ENCODE results near the gene CDH23.
"Not testable (repeated sequence)": the region's sequence is repeated elsewhere in the genome, so short reads cannot be mapped to it uniquely, and the experiment has no call there.

Gene CDH23

DNA sequence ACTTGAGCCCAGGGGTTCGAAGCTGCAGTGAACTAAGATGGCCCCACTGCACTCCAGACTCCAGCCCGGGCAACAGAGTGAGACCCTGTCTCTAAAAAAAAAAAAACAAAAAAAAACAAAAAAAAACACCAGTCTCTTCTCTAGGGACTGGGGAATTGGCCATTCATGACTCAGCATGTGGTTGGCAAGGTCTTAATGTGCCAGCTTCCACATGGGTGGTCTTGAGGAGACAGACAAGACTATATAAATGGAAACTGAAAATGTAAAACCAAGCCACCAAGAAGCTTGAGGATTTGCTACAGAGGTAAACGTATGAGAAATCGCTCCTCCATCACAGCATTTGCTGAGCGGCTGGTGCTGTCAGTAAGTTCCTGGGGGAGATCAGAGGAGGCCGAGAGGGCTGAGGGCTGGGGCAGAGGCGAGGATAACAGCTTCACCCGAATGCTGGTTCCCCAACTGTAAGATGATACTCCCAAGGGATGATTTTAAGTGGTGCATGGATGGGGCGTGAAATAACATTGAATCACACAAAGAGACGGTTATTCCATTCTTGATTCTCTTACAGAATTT lies 194.1 kb downstream of the CDH23 start:
- no peak overlapping the region for H3K4me3 Mint-ChIP-seq
- peaks cover 4% of the 10 kb centered on the region for H3K27me3 Mint-ChIP-seq
- intact Hi-C loops (cut with micrococcal nuclease): no loop called here
- no peaks in the 10 kb centered on the region for H3K36me3 Mint-ChIP-seq (ENCODE audit: low read depth)
- no peaks in the 10 kb centered on the region for H3K9me3 Mint-ChIP-seq
- no peak overlapping the region for H3K27ac Mint-ChIP-seq
- H3K4me1 Mint-ChIP-seq (ENCODE audit: low read depth): peaks cover 18% of the 10 kb centered on the region

- H3K27ac Mint-ChIP-seq: peak overlapping the region; percentile 23
- intact Hi-C loops (cut with micrococcal nuclease): no loop called here
- no peaks in the 10 kb centered on the region for H3K9me3 Mint-ChIP-seq
- H3K4me3 Mint-ChIP-seq: no peak overlapping the region
- peaks cover 4% of the 10 kb centered on the region for H3K27me3 Mint-ChIP-seq
- peaks cover 44% of the 10 kb centered on the region for H3K4me1 Mint-ChIP-seq (ENCODE audit: low read depth)
- H3K36me3 Mint-ChIP-seq (ENCODE audit: low read depth): no peaks in the 10 kb centered on the region
Observed at GRCh38 chr10:71594934-71595571, 198.3 kb downstream of the CDH23 start.

GRCh38 chr10:71595649-71596048 lies 198.9 kb downstream of the CDH23 start:
- peak overlapping the region; percentile 23 for H3K27ac Mint-ChIP-seq
- intact Hi-C loops (cut with micrococcal nuclease): no loop called here
- no peaks in the 10 kb centered on the region for H3K9me3 Mint-ChIP-seq
- H3K4me1 Mint-ChIP-seq (ENCODE audit: low read depth): peaks cover 39% of the 10 kb centered on the region
- H3K4me3 Mint-ChIP-seq: no peak overlapping the region
- no peaks in the 10 kb centered on the region for H3K36me3 Mint-ChIP-seq (ENCODE audit: low read depth)
- peaks cover 4% of the 10 kb centered on the region for H3K27me3 Mint-ChIP-seq

GRCh38 chr10:71596127-71596526 lies 199.4 kb downstream of the CDH23 start:
- no peaks in the 10 kb centered on the region for H3K36me3 Mint-ChIP-seq (ENCODE audit: low read depth)
- H3K4me3 Mint-ChIP-seq: no peak overlapping the region
- no peaks in the 10 kb centered on the region for H3K9me3 Mint-ChIP-seq
- intact Hi-C loops (cut with micrococcal nuclease): no loop called here
- peaks cover 39% of the 10 kb centered on the region for H3K4me1 Mint-ChIP-seq (ENCODE audit: low read depth)
- H3K27ac Mint-ChIP-seq: peak overlapping the region; percentile 23
- peaks cover 3% of the 10 kb centered on the region for H3K27me3 Mint-ChIP-seq

DNA sequence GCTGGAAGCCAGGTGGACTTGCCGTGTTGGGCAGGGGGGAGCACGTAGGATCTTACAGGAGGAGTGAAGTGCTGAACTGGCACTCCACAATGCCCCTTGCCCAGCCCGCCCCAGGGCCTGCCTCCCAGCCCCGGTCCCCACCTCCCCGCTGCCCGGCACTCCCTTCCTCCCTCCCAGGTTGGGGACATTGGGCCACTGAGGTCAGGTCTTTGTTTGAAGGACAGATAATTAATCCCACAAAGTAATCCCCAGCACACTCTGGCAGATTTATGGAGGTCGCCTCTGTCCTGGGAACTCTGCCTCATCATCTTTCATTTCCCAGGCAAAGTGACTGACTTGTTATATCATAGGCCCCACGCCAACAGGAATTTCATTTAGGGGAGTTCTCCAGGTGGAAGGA lies 200.0 kb downstream of the CDH23 start:
- peak overlapping the region; percentile 23 for H3K27ac Mint-ChIP-seq

DNA sequence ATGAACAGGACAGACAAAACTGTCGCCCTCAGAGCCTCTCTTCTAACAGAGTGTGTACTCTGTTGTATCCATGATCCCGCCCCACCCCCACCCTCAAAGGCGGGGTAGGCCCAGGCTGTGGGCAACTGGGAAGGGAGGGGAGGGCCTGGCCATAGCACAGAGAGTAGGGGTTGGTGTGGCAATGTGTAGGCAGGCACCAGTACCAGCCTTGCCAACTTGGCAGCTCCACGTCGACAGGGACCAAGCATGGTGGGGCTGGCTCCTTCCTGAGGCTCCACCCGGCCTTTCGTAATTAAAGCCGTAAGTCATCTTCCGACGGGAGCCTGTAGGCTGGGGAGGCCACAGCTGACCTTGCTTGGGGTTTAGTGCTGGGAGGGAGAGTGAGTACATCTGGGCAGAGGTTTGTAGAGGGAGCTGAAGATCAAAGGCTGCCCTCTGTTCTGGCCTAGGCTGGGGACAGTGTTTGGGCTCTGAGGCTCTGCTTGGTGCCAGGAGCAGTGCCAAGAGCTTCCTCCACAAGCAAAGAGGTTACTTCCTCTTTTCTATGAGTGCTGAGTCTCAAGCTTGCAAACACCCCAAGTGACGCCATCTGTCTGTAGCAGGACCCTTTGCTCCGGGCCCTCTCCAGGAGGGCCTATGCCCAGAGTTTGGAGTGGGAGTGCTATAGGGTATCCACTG lies 201.2 kb downstream of the CDH23 start:
- no peaks in the 10 kb centered on the region for H3K36me3 Mint-ChIP-seq (ENCODE audit: low read depth)
- H3K27me3 Mint-ChIP-seq: no peaks in the 10 kb centered on the region
- H3K9me3 Mint-ChIP-seq: no peaks in the 10 kb centered on the region
- no peak overlapping the region for H3K4me3 Mint-ChIP-seq
- peaks cover 46% of the 10 kb centered on the region for H3K4me1 Mint-ChIP-seq (ENCODE audit: low read depth)
- intact Hi-C loops (cut with micrococcal nuclease): no loop called here
- H3K27ac Mint-ChIP-seq: peak overlapping the region; percentile 97

More for the DNA sequence above, 200.0 kb downstream of the CDH23 start:
- H3K9me3 Mint-ChIP-seq: no peaks in the 10 kb centered on the region
- H3K4me1 Mint-ChIP-seq (ENCODE audit: low read depth): peaks cover 39% of the 10 kb centered on the region
- intact Hi-C loops (cut with micrococcal nuclease): no loop called here
- peaks cover under 1% of the 10 kb centered on the region for H3K27me3 Mint-ChIP-seq
- H3K4me3 Mint-ChIP-seq: no peak overlapping the region
- H3K36me3 Mint-ChIP-seq (ENCODE audit: low read depth): no peaks in the 10 kb centered on the region

GRCh38 chr10:71598621-71599055 lies 201.9 kb downstream of the CDH23 start:
- no peaks in the 10 kb centered on the region for H3K9me3 Mint-ChIP-seq
- H3K4me3 Mint-ChIP-seq: no peak overlapping the region
- peak overlapping the region; percentile 97 for H3K27ac Mint-ChIP-seq
- no peaks in the 10 kb centered on the region for H3K27me3 Mint-ChIP-seq
- H3K36me3 Mint-ChIP-seq (ENCODE audit: low read depth): no peaks in the 10 kb centered on the region
- intact Hi-C loops (cut with micrococcal nuclease): no loop called here
- H3K4me1 Mint-ChIP-seq (ENCODE audit: low read depth): peaks cover 51% of the 10 kb centered on the region

DNA sequence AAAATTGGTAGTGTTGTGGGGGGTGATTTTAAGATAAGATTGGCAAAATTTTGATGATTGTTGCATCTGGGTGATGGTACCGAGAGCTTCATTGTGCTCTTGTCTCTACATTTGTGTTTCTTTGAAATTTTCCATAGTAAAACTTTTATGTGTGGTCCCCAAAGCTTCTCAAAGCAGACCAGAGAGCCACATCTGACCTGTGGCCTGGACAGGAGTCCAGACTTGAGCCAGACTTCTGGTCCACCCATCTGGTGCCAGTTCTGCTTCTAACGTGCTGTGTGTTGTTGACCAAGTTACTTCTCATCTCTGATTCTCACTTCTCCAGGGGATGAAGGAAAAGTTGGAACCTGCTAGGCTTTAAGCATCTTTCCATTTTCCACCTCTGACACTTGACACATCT lies 202.8 kb downstream of the CDH23 start:
- no peak overlapping the region for H3K4me3 Mint-ChIP-seq
- no peaks in the 10 kb centered on the region for H3K9me3 Mint-ChIP-seq
- intact Hi-C loops (cut with micrococcal nuclease): no loop called here
- H3K4me1 Mint-ChIP-seq (ENCODE audit: low read depth): peaks cover 50% of the 10 kb centered on the region
- H3K36me3 Mint-ChIP-seq (ENCODE audit: low read depth): no peaks in the 10 kb centered on the region
- no peaks in the 10 kb centered on the region for H3K27me3 Mint-ChIP-seq
- H3K27ac Mint-ChIP-seq: peak overlapping the region; percentile 97

DNA sequence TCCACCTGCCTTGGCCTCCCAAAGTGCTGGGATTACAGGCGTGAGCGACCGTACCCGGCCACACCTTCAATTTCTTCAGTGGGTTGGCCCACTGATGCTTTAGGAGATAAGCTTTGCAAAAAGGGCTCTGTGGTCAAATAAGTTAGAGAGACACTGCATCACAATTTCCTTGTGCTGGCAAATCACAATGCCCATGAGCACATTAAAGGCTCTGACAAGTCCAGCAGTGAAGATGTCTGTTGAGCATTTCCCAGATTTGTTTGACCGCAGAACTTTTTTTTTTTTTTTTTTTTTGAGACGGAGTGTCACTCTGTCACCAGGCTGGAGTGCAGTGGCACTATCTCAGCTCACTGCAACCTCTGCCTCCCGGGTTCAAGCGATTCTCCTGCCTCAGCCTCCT lies 203.5 kb downstream of the CDH23 start:
- H3K4me3 Mint-ChIP-seq; H3K27ac Mint-ChIP-seq; H3K9me3 Mint-ChIP-seq; H3K27me3 Mint-ChIP-seq; H3K36me3 Mint-ChIP-seq (ENCODE audit: low read depth); intact Hi-C loops (cut with micrococcal nuclease): not testable (repeated sequence)
- peaks cover 54% of the 10 kb centered on the region for H3K4me1 Mint-ChIP-seq (ENCODE audit: low read depth)

DNA sequence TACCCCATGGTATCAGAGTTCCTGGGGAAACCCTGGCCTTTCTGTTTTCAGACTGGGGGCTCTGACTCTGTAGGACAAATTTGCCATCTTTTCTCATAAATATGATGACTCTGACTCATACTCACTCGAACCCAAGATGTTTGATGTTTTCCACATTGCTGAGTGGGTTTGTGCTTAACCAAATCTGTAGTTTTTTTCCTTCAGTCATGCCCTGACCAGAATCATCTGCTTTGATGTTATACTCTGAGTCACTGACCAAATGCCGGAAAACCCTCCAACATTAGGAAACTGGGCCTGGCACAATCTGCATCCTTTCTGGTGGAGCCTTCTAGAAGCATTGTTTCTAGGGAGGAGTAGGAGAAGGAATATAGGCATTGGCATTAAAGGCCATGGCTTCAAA lies 204.1 kb downstream of the CDH23 start:
- intact Hi-C loops (cut with micrococcal nuclease): no loop called here
- Mint-ChIP-seq H3K27ac (no peak overlapping the region), H3K27me3 (no peaks in the 10 kb centered on the region), H3K4me3 (no peak overlapping the region), H3K36me3 (ENCODE audit: low read depth) (no peaks in the 10 kb centered on the region), H3K4me1 (ENCODE audit: low read depth) (peaks cover 54% of the 10 kb centered on the region), H3K9me3 (no peaks in the 10 kb centered on the region)

GRCh38 chr10:71601273-71601672 lies 204.6 kb downstream of the CDH23 start:
- intact Hi-C loops (cut with micrococcal nuclease): no loop called here
- no peaks in the 10 kb centered on the region for H3K36me3 Mint-ChIP-seq (ENCODE audit: low read depth)
- no peak overlapping the region for H3K27ac Mint-ChIP-seq
- peaks cover 54% of the 10 kb centered on the region for H3K4me1 Mint-ChIP-seq (ENCODE audit: low read depth)
- no peaks in the 10 kb centered on the region for H3K9me3 Mint-ChIP-seq
- H3K4me3 Mint-ChIP-seq: no peak overlapping the region
- no peaks in the 10 kb centered on the region for H3K27me3 Mint-ChIP-seq

DNA sequence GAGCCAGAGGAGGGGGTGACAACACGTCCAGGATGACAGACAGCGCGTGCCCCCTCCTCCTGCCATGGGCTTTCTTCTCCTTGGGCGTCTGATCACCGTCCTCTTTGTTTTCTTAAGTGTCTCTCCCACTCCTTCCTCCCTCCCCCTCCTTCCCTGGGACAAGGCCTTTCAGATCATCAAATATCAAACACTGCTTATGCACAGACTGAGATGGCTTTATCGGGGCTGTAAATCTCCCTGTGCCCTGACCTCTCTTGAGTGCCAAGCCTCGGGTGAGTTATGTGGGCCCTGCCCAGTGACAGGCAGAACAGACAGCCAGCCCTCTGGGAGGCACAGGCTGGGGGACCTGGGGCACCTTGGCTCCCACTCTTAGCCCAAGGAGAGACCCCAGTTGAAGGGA lies 206.4 kb downstream of the CDH23 start:
- intact Hi-C loops (cut with micrococcal nuclease): no loop called here
- Mint-ChIP-seq H3K27me3 (no peaks in the 10 kb centered on the region), H3K4me1 (ENCODE audit: low read depth) (peaks cover 38% of the 10 kb centered on the region), H3K9me3 (no peaks in the 10 kb centered on the region), H3K36me3 (ENCODE audit: low read depth) (no peaks in the 10 kb centered on the region), H3K27ac (peak overlapping the region; percentile 24), H3K4me3 (no peak overlapping the region)

DNA sequence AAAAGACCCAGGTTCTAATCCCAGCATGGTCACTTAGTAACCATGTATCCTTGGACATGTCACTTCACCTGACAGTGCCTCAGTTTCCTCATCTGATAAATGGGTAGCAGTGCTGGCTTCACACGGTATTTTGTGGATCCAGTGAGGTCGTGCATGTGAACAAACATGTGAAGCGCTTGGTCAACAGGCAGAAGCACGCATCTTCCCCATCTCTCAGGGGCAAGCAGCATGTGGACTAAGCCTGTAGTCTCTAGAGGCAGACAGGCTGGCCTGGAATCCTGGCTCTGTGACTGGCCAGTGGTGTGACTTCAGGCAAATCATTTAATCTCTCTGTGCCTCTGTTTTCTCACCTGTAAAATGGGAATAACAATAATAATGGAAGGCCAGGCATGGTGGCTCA lies 207.0 kb downstream of the CDH23 start:
- intact Hi-C loops (cut with micrococcal nuclease): no loop called here
- no peak overlapping the region for H3K4me3 Mint-ChIP-seq
- no peaks in the 10 kb centered on the region for H3K36me3 Mint-ChIP-seq (ENCODE audit: low read depth)
- no peaks in the 10 kb centered on the region for H3K9me3 Mint-ChIP-seq
- no peaks in the 10 kb centered on the region for H3K27me3 Mint-ChIP-seq
- H3K4me1 Mint-ChIP-seq (ENCODE audit: low read depth): peaks cover 35% of the 10 kb centered on the region
- H3K27ac Mint-ChIP-seq: peak overlapping the region; percentile 24

DNA sequence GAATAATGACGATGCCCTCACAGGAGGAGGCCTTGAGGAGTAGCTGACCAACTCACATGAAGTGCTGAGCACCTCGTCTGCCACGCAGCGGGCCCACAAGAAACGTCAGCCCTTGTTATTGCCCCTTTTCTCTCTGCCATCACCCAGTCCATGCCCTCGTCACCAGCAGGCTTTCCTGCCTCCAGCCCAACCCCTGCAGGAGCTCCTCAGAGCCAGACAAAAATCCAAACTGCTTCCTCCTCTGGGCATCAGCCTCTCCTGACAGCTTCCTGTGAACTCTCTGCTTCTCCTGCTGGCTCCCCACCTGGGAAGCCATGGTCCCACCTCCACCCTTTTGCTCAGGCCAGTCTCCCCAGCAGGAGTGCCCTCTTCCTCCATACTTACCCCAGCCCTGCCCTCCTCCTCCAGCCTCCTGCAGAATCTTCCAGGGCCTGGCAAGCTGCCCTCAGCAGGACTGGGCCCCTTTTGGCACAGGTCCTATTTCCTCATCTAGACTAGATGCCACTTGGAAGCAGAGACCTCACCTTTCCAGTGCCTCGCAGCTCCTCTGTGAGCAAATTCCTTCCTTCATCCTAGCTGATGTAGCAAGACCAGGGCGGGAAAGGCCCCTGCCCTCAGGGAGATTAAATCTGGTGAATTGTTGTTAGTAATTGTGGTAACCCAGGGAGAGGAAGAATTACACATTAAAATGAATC lies 207.8 kb downstream of the CDH23 start:
- no peaks in the 10 kb centered on the region for H3K36me3 Mint-ChIP-seq (ENCODE audit: low read depth)
- H3K9me3 Mint-ChIP-seq: no peaks in the 10 kb centered on the region
- no peak overlapping the region for H3K27ac Mint-ChIP-seq
- H3K27me3 Mint-ChIP-seq: peaks cover under 1% of the 10 kb centered on the region
- H3K4me1 Mint-ChIP-seq (ENCODE audit: low read depth): peaks cover 35% of the 10 kb centered on the region
- H3K4me3 Mint-ChIP-seq: no peak overlapping the region
- intact Hi-C loops (cut with micrococcal nuclease): no loop called here

Data from dendritic cell treated with granulocyte-macrophage colony-stimulating factor and Interleukin-4, amounts not matched to agents 40 ng/mL and 50 ng/mL, for 4 days (primary cell).